Activated T-cell treated with anti-CD3 and anti-CD28 coated beads for 24 hours (primary cell): ENCODE results near the gene TRIO.

ENCODE experiments used
- DNase-seq: peaks from one replicate; pipeline ENCODE4 v3.0.0-alpha.2; 2020; ENCODE audit warnings: low read depth

TRIO gene

DNA sequence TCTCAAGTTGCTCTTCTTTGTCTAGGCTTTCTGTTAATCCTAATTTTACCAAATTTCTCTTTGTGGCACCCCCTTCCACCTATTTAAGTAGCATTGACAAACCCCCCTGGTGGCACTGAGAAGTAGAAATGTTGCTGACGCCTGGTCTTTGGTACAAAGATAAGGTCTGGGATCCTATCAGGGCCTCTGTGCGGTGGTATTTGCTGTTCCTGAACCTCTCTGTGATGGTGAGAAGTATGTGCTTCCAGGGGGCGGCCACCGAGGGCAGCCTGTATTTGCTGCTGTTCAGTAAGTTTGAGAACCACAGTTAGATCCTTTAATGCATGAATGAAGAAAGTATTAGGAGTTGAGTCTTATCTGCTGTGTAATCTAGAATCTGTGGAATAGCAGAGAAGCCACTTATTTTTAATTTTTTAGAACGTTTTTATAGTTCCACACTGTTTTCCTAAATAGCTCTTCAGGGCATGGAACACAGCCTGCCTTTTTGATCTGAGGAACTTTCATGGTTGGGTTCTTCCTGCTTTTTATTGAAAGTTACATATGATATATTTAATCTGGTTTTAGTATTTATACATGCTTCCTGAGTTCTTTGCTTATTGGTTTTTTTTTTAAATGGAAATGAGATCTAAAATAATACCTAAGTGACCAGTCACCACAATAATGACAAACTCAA, 124.2 kb downstream of the TRIO start:
- DNase-seq = no peak

DNA sequence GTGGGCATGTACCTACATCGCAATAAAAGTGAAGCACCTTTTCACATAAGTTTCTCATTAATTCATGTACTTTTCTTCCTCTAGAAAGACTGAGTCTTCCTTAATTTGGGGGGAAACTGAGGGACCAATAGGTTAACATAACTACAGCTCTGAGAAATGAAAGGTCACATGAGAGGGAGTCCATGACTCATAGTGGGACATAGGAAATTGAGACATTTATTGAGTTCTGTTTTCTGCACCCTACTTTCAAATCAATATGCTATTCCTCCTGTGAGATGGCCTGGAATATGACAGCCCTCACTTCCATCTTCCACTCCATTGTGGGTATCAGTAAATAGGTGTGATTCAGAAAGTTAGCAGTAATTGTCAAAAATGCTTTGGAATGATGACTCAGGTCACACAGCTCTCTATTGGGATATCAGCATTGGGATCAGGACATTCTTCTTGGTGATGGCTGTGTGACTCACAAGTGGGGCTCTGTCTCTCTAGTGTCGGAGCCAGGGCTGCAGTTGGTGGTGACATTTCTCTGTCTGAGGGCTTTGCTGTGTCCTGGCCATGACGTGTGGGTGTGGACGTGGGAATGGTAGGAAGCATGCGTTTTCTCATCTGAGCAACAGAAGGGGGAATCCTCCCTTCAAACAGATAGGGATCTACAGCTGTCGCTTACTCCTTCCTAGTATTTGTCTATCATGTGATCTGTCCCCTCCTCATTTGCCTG, 125.0 kb downstream of the TRIO start:
- DNase-seq = no peak

DNA sequence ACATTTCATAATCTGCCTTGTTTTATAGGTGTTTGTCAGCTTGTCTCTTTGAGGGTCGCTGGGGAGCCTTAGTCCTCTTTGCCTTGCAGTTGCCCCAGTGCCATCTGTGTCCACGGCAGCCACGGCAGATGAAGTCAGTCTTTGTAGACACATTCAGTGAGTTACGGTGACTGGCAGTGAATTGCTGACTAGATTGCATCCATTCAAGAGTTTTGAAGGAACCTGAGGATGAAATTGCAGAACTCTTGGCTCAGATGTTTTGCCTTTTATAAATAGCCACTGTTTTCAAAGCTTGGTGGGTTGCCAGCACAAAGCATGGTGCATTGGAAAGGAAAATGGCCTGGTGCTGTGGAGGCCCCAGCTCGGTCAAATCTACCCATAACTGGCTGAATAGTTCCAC, 125.6 kb downstream of the TRIO start:
- DNase-seq = no peak

DNA sequence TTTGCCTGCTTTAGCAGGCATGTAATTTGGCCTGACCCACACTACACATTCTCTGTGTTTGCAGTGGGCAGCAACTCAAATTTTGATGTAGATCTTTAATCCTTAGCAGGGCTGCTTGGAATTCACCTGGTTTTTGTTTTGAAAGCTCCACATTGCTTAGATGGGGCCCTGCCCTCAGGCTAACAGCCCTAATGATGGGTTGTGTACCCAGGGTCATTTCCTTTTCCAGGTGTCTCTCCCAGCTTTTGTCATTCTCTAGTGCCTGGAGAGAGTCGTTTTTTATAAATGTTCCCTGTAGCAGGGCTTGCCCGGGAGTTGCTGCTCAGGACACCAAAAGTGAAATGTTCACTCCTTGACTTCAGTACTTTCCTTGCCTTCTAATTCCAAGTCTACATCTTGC, 126.3 kb downstream of the TRIO start:
- DNase-seq = no peak

DNA sequence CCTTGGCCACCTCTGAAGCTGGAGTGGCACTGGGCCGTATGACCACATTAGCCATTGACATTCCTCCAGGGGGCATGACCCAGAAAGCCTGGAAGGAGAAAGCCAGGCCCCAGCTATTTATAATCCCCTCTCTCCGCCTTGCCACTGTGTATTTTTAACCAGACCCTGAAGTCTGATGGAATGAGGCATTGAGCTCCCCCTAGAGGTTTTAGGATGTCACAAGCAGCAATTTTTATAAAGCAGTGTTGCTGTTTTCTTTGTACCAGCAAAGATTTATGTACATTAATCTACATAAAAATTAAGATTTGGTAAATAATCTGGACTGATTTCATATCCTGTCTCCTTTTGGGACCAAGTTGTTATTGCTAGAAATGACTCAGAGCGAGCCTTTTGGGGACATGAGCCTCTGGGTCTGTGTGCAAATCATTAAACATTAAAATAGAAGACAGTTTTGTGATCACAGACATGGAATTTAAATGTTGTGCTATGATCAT, 127.1 kb downstream of the TRIO start:
- no peak for DNase-seq

DNA sequence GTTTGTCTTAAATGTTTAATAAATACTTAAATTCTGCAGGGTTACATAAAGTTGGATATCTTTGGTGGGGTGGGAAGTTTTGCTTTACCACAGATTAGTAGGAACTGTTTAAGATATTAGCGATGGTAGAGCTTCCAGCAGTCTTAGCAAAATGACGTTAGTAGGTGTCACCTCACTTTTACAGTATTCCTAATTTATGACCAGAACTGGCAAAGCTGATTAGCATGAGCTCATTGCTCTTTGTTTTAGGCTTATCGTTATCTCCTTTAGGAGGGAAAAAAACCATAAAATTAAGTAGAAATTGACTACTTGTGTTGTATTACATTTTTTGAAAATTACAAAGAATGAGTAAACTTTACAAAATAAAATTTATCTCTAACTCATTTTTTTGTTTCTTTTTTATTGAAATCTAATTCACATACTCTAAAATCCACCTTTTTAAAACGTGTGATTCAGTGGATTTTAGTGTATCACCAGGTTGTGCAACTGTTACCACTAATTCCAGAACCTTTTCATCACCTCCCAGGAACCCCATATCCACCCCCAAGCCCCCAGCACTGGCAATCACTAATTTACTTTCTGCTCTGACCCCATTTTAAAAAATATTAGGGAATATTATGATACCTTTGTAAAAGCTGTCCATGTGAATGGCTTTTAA, 129.5 kb downstream of the TRIO start:
- no peak for DNase-seq

DNA sequence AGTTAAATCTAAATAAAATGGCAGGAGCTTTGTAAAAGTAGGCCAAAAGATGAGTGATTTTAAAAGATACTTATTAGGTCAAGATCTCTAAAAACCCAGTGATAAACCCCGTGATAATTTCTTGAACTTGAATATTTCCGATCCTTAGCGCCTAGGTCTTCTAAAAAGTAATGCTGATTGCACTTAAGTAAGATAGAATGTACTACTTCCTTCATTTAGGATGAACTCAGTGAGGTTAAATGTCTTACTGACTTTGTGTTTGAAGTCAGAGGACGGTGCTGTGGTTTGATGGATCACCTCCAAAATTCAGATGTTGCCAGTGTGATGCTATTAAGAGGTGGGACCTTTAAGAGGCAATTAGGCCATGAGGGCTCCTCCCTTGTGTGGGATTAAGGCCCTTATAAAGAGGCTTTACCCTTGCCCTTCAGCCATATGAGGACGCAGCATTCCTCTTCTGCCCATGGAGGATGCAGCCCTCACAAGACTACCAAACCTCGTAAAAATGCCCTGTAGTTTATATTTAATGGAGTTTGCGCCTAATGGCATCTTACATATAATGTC, 130.1 kb downstream of the TRIO start:
- DNase-seq = no peak

DNA sequence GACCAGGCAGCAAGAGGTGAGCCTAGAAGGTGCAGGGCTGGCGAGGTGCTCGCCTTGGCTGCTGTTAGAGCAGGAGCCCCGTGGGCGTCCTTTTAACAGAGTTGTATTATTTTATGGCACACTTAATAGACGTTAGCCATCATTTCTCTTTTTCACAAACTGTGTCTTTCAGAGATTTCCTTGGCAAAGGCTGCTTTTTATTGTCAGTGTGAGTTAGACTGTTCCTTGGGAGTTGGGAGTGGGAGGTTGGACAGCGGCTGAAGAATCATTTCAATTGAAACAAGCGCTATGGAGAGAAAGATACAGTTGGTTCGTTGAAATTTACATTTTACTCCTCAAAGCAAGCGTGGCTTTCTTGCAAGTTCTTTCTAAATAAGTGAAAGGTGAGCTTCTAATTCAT, 133.2 kb downstream of the TRIO start:
- DNase-seq = no peak

DNA sequence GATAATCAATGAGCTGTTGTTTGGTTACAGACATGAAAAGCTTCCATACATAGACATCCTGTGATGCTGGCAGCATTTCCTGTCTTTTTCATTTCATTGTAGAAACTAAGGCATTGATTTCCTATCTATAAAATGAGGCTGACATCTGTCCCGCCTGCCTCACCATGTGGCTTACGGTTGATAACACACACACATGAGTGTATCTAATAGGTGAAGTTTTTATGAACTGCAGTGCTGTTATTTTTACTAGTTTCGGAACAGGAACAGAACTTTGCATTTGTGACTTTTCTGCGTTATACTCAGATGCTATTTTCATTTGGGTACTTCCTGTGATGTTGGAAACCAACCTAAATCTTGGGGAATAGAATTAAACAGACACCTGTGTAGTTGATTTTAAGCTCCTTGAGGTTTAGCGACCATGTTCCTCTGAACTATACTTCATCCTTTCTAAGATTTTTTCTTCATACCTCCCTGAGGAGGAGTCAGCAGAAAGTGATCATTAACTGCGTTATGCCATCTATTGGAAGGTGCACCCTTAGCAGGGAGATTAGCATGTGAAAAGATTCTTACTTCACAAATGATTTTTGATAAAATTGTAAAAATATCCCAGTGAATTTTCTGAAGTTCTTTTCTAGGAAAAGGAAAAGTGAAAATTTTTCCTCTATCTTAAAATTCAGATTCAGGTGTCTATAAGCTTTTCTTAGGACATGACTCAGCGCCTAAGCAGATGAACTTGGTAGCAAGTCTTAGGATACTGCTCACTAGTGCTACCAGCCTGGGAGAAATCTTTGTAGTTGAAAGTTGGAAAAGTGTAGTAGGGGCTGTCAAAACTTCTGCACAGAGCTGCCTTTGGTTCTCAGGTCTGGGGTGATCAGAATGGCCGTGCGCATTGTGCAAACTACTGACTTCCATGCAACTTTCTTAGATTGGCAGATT, 134.5 kb downstream of the TRIO start:
- no peak for DNase-seq

DNA sequence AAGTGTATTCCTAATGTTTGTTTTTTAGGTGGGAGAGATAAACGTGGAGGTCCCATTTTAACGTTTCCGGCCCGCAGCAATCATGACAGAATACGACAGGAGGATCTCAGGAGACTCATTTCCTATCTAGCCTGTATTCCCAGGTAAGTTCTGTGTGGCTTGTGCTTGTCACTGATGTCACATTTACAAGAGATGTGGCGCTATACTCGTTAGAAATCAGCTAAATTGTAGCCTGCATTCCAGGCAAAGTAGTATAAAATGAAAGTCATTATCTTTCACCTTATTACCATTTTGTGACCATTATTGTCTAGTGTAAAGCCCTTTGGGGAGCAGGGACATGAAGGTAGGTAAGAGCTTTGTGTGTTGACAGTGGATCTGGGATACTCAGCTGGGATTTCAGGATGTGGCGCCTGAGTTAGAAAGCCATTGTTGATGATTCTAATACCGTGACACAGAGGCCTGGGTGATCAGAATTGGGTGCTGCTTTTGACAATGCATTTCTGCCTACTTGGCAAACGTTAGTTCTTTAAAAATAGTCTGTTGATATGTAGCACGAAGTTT, 137.2 kb downstream of the TRIO start:
- no peak for DNase-seq

DNA sequence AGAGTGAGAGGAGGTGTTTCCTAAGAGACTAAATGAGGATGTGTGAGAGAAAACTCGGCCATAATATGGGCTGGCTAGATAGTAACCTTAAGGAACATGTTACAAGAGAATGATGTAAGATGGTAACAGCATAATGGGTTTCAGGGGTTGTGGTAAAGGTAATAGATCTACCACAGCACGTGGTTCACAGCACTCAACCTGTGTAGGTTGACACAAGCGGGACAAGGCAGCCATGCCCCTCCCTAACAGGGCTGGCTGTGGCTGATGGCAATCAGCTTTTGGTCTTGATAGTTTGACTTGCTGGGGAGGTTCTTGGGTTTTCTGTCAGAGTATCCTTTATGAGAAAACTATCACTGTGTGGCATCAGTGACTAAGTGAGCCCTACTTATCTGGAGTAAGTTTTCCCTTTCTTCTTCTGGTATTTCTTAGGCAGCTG, 138.6 kb downstream of the TRIO start:
- DNase-seq = no peak

DNA sequence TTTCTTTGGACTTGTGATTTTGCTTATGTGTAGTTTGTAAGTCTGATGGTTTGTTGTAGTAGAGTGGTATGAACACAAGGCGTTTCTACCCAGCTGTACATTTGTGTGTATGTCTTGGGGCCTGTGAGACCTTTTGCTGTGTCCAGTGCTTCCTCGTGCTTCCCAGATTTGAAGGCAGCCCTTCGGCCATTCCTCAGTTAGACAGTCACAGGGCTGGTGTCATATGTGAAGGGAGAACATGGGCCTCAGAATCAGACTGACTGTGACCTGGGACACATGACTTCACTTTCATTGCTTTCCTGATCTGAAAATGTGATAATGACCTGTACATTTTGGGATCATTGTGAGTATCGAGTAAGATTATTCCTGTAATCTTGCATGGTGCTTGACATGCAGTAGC, 140.0 kb downstream of the TRIO start:
- no peak for DNase-seq

DNA sequence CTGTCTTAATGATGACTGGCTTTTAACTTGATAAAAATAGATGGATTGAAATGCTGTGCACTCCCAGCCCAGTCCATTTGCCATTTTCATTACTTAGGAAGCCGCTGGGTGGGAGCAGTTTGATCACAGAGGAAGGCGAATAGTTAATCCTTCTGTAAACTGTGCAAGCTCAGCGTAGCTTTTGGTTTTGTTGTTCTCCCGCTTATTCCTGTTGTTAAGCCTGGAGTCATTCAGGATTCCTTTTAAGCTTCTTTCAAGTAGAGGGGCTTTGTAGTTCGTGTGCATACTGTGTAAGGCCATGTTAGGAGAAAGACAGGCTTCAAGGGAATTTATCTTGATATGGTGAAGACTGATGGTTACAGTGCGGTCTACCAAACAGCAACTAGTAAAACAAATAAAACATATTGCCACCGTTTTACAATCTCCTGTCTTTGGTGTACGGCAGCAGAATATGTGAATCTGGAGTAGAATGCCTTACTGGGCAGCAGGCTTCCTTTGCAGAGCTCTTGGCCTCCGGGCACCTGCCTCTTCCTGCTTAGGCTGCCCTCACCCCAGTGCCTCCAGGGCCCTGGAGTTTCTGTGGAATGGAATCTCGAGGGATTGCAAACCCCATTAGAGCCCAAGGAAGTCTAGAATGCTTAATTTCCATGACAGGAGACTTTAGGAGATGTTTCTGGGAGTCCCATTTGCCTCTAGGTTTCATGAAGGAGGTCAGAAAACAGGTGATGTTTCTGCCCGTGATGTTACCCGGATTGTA, 141.4 kb downstream of the TRIO start:
- no peak for DNase-seq

DNA sequence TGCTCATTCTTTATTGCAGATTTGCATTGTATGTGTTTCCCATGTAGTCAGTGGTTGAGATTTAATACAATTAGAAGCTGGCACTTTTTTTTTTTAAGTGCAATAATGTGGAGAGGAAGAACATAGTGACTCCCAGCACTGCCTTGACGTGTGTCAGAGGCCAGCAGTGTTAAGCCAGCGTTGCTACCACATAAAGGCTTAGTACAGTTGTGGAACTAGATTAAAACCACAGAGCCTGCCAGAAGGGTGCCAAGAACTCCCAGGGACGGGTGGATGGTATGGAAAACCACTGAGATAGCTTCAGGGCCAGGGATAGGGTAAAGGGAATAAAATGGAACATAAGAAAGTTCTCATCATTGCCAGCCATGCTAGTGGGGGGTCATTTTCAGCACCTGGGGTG, 142.9 kb downstream of the TRIO start:
- no peak for DNase-seq

DNA sequence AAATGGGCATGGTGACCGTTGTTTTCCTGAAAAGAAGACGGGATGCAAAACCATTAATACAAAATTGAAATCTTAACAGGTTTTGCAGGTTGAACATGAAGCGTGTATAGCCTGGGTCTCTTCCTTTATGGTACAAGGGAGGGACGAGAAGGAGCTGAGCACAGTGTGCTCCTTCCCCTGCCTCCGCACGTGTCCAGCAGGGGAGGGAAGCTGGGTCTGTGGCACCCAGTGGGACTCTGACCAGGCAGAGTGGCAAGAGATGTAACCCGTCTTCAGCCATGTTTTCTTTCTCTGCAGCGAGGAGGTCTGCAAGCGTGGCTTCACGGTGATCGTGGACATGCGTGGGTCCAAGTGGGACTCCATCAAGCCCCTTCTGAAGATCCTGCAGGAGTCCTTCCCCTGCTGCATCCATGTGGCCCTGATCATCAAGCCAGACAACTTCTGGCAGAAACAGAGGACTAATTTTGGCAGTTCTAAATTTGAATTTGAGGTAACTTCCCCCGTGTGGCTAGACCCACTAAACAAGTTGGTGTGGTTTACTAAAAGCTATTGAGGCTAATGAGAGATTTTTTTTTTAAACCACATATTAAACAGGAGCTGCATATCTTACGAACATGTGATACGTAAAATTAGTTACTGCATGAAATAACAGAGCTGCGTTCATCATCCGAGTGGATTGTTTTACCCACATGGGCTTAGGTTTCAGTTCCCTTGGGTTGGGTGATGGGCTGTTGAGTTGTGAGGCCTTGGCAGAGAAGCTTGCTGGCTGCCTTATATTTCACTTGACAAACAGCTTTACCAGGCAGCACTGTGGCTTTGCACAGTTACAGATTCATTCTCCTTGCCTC, 143.7 kb downstream of the TRIO start:
- no peak for DNase-seq

DNA sequence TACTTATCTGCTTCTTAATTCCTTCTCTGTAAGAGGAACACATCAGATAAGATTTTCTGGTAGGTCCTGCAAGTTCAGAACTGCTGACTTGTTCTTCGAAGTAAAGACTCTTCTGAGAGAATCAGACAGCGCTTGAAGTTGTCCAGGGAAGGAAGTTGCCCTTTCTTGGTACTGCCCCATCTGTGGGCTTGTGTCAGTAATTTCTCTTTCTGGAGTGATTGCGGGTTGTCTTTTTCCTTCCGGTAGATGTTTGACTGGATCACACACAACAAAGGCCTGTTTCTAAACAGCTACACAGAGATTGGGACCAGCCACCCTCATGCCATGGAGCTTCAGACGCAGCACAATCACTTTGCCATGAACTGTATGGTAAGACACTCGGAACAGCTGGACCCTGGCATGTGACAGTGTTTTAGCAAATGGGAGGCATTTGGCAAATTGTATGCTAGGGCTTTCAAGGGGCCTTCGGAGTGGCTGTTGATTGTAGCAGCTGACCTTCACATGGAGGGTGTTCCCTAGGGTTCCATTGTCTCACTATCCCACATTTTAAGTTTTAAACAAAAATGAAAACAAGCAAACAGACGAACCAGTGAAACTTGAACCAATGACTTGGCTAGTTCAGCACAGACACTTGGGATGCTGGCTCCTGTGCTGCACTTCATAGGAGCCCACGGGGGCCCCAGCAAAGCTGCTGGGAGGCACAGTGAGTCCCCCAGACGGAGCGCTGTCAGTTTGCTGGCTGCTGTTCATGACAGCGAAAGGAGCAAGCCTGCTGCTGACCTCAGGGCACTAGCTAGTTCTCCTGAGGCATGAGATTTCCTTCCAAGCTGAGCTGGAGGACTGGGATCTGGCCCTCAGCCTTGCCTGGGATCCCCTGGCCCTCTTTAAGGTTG, 149.9 kb downstream of the TRIO start:
- DNase-seq = no peak

DNA sequence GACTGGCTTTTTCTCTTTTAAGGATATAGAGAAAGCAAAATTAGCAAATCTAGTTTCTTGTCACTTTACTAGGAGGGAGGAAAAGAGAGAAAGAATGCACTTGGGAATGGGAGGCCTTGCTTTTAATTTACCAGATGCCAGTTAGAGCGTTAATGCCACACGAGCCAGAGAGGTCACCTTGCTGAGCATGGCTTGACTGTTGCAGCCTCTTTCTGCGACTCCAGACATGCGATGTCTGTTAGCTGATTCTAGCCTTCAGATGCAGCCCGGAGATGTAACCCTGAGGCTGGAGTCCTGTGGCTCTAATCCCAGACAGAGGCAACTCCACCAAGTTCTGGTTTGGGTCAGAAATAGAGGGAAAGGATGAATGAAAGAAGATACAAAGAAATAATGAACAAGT, 152.5 kb downstream of the TRIO start:
- DNase-seq = no peak

DNA sequence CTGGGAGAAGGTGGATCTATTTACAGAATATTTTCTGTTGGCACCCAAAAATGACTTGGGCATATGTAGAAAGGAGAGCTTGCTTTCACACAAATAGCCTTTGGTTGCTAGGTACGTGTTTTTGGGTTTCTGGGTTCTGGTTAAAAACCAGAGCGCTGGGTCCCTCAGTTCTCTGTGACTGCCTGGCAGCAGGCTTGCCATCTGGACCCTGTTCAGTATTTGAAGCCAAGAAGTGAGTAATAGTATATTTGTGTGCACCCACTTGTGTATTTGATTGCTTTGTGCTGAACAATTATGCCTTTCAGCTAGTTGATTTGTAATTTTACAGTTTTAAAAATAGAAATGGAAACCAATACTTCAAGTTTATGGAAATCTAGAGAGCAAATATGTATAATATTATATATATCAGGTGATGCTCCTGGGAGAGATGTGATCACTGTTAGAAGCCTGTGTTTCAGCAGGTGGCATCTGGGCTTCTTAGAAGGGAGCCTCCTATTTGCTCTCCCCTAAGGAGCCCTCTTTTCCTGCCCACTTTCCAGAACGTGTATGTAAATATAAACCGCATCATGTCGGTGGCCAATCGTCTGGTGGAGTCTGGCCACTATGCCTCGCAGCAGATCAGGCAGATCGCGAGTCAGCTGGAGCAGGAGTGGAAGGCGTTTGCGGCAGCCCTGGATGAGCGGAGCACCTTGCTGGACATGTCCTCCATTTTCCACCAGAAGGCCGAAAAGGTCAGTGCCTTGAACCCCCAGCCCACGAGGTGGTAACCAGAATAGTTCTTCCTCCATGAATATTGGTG, 153.6 kb downstream of the TRIO start:
- no peak for DNase-seq
